ENCODE measurements around the gene NRXN3.

Gene NRXN3

DNA sequence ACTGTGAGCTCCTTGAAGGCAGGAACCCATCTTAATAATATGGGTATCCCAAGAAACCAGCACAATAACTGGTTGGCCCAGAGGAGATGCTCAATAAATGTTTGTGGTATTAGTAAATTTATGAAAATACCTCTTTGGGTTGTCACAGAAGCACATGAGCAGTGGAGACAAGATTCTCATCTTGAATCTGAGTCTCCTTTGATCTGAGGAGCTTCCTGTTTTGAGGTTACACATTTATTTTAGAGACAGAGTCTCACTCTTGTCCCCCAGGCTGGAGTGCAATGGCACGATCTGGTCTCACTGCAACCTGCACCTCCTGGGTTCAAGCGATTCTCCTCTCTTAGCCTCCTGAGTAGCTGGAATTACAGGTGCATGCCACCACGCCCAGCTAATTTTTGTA lies 247.4 kb downstream of the NRXN3 start:
- H3K4me1 ChIP-seq (ENCODE audit: insufficient read depth, low read length, severe bottlenecking) = no peaks in the 10 kb centered on the region
- no peaks in the 10 kb centered on the region for H3K9me2 ChIP-seq (ENCODE audit: low read depth, low read length)
- H3K79me2 ChIP-seq (ENCODE audit: insufficient read depth, low read length) = no peaks in the 10 kb centered on the region
- no peak overlapping the region for H2AFZ ChIP-seq (ENCODE audit: low read length)
- H3K9ac ChIP-seq (ENCODE audit: low read length) = no peak overlapping the region
- H4K20me1 ChIP-seq (ENCODE audit: insufficient read depth, low read length) = no peaks in the 10 kb centered on the region
- no peak overlapping the region for H3K27ac ChIP-seq (ENCODE audit: low read depth, low read length, poor library complexity, severe bottlenecking)
- no peak overlapping the region for H3K4me3 ChIP-seq (ENCODE audit: low read depth, low read length, poor library complexity, severe bottlenecking)
- H3K4me2 ChIP-seq (ENCODE audit: low read length) = no peak overlapping the region
- H3K27me3 ChIP-seq (ENCODE audit: insufficient read depth, low read length) = no peaks in the 10 kb centered on the region
- no peaks in the 10 kb centered on the region for H3K36me3 ChIP-seq (ENCODE audit: insufficient read depth, low read length)
- TF ChIP-seq, protein P1, sequence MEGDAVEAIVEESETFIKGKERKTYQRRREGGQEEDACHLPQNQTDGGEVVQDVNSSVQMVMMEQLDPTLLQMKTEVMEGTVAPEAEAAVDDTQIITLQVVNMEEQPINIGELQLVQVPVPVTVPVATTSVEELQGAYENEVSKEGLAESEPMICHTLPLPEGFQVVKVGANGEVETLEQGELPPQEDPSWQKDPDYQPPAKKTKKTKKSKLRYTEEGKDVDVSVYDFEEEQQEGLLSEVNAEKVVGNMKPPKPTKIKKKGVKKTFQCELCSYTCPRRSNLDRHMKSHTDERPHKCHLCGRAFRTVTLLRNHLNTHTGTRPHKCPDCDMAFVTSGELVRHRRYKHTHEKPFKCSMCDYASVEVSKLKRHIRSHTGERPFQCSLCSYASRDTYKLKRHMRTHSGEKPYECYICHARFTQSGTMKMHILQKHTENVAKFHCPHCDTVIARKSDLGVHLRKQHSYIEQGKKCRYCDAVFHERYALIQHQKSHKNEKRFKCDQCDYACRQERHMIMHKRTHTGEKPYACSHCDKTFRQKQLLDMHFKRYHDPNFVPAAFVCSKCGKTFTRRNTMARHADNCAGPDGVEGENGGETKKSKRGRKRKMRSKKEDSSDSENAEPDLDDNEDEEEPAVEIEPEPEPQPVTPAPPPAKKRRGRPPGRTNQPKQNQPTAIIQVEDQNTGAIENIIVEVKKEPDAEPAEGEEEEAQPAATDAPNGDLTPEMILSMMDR (IDR thresholded peaks at IDR 0.05; ENCODE audit: low read length) = no peak
- TF ChIP-seq EZH2 (IDR thresholded peaks at IDR 0.05; ENCODE audit: borderline replicate concordance, low read length) = no peak
- H3F3A ChIP-seq (ENCODE audit: insufficient read depth, low read length) = no peaks in the 10 kb centered on the region
- H3K9me3 ChIP-seq (ENCODE audit: low read length) = no peaks in the 10 kb centered on the region

- no peaks in the 10 kb centered on the region for H3F3A ChIP-seq (ENCODE audit: insufficient read depth, low read length)
- no peaks in the 10 kb centered on the region for H3K9me2 ChIP-seq (ENCODE audit: low read depth, low read length)
- H2AFZ ChIP-seq (ENCODE audit: low read length) = no peak overlapping the region
- H3K36me3 ChIP-seq (ENCODE audit: insufficient read depth, low read length) = no peaks in the 10 kb centered on the region
- no peak overlapping the region for H3K27ac ChIP-seq (ENCODE audit: low read depth, low read length, poor library complexity, severe bottlenecking)
- no peaks in the 10 kb centered on the region for H3K79me2 ChIP-seq (ENCODE audit: insufficient read depth, low read length)
- H3K4me2 ChIP-seq (ENCODE audit: low read length) = no peak overlapping the region
- no peaks in the 10 kb centered on the region for H3K9me3 ChIP-seq (ENCODE audit: low read length)
- no peaks in the 10 kb centered on the region for H4K20me1 ChIP-seq (ENCODE audit: insufficient read depth, low read length)
- no peaks in the 10 kb centered on the region for H3K4me1 ChIP-seq (ENCODE audit: insufficient read depth, low read length, severe bottlenecking)
- H3K27me3 ChIP-seq (ENCODE audit: insufficient read depth, low read length) = no peaks in the 10 kb centered on the region
- no peak for TF ChIP-seq EZH2 (IDR thresholded peaks at IDR 0.05; ENCODE audit: borderline replicate concordance, low read length)
- TF ChIP-seq, protein P1 (IDR thresholded peaks at IDR 0.05; ENCODE audit: low read length) = no peak
- no peak overlapping the region for H3K9ac ChIP-seq (ENCODE audit: low read length)
- no peak overlapping the region for H3K4me3 ChIP-seq (ENCODE audit: low read depth, low read length, poor library complexity, severe bottlenecking)
Measured at GRCh38 chr14:78424311-78424710, 254.1 kb downstream of the NRXN3 start.

- H3K4me2 ChIP-seq (ENCODE audit: low read length) = no peak overlapping the region
- no peak overlapping the region for H2AFZ ChIP-seq (ENCODE audit: low read length)
- no peak overlapping the region for H3K27ac ChIP-seq (ENCODE audit: low read depth, low read length, poor library complexity, severe bottlenecking)
- H3K36me3 ChIP-seq (ENCODE audit: insufficient read depth, low read length) = no peaks in the 10 kb centered on the region
- no peak overlapping the region for H3K9ac ChIP-seq (ENCODE audit: low read length)
- H3F3A ChIP-seq (ENCODE audit: insufficient read depth, low read length) = no peaks in the 10 kb centered on the region
- H4K20me1 ChIP-seq (ENCODE audit: insufficient read depth, low read length) = no peaks in the 10 kb centered on the region
- no peak overlapping the region for H3K4me3 ChIP-seq (ENCODE audit: low read depth, low read length, poor library complexity, severe bottlenecking)
- no peak for TF ChIP-seq EZH2 (IDR thresholded peaks at IDR 0.05; ENCODE audit: borderline replicate concordance, low read length)
- TF ChIP-seq, protein P1 (IDR thresholded peaks at IDR 0.05; ENCODE audit: low read length) = no peak
- no peaks in the 10 kb centered on the region for H3K27me3 ChIP-seq (ENCODE audit: insufficient read depth, low read length)
- H3K9me3 ChIP-seq (ENCODE audit: low read length) = no peaks in the 10 kb centered on the region
- H3K4me1 ChIP-seq (ENCODE audit: insufficient read depth, low read length, severe bottlenecking) = no peaks in the 10 kb centered on the region
- no peaks in the 10 kb centered on the region for H3K9me2 ChIP-seq (ENCODE audit: low read depth, low read length)
- H3K79me2 ChIP-seq (ENCODE audit: insufficient read depth, low read length) = no peaks in the 10 kb centered on the region
Measured at GRCh38 chr14:78425330-78425729, 255.2 kb downstream of the NRXN3 start.

Measured in OCI-LY1 (cell line).